GM23338 (cell line): Measurements from ENCODE around the gene RS1.

Experiments used
- EZH2 ChIP-seq: fragments of 200-600 bp; sonication (generic); IDR thresholded peaks from one replicate; pipeline ENCODE4 v1.8.0; 2017; ENCODE audit warnings: antibody characterized with exemption, mild to moderate bottlenecking, low read depth; ENCODE audit not compliant: unreplicated experiment
- POLR2AphosphoS5 ChIP-seq: IDR thresholded peaks from 2 replicates; pipeline ENCODE4 v1.6.1; 2016; ENCODE audit warnings: antibody characterized with exemption, low read depth
- TF ChIP-seq, protein P1 (sequence below), 2 experiments: fragments of 200-600 bp in 1 of 2; sonication (generic) in 1 of 2; conservative IDR thresholded peaks; 2 replicates each; pipeline versions ENCODE4 v1.5.1 to v1.6.1; 2016 to 2017; ENCODE audit warnings: antibody characterized with exemption in 2 of 2, low read depth in 2 of 2, mild to moderate bottlenecking in 2 of 2, moderate library complexity in 1 of 2

GRCh38 chrX:18654875-18655836, 16.8 kb downstream of the RS1 start:
- TF ChIP-seq, protein P1, sequence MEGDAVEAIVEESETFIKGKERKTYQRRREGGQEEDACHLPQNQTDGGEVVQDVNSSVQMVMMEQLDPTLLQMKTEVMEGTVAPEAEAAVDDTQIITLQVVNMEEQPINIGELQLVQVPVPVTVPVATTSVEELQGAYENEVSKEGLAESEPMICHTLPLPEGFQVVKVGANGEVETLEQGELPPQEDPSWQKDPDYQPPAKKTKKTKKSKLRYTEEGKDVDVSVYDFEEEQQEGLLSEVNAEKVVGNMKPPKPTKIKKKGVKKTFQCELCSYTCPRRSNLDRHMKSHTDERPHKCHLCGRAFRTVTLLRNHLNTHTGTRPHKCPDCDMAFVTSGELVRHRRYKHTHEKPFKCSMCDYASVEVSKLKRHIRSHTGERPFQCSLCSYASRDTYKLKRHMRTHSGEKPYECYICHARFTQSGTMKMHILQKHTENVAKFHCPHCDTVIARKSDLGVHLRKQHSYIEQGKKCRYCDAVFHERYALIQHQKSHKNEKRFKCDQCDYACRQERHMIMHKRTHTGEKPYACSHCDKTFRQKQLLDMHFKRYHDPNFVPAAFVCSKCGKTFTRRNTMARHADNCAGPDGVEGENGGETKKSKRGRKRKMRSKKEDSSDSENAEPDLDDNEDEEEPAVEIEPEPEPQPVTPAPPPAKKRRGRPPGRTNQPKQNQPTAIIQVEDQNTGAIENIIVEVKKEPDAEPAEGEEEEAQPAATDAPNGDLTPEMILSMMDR (conservative IDR thresholded peaks at IDR 0.05; ENCODE audit: low read depth in 2 of 2) = no peak
- no peak for TF ChIP-seq EZH2
- no peak for TF ChIP-seq POLR2AphosphoS5
